HEK293T (cell line): Measurements from ENCODE around the gene TRIP13.

ENCODE experiments used
- CTBP1 ChIP-seq: fragments of 450-650 bp; IDR thresholded peaks from 2 replicates; pipeline ENCODE4 v1.6.1; 2016; ENCODE audit warnings: borderline replicate concordance
- ELF4 ChIP-seq: fragments of 450-650 bp; IDR thresholded peaks from 2 replicates; pipeline ENCODE4 v1.6.1; 2017; ENCODE audit warnings: antibody characterized with exemption
- FOXA1 ChIP-seq: fragments of 450-650 bp; IDR thresholded peaks from 2 replicates; pipeline ENCODE4 v1.6.1; 2016; ENCODE audit warnings: mild to moderate bottlenecking
- FOXK2 ChIP-seq: fragments of 450-650 bp; IDR thresholded peaks from 2 replicates; pipeline ENCODE4 v1.6.1; 2016; ENCODE audit warnings: mild to moderate bottlenecking
- FOXM1 ChIP-seq: fragments of 450-650 bp; IDR thresholded peaks from 2 replicates; pipeline ENCODE4 v1.6.1; 2017; ENCODE audit warnings: mild to moderate bottlenecking, borderline replicate concordance
- PKNOX1 ChIP-seq: fragments of 450-650 bp; IDR thresholded peaks from 2 replicates; pipeline ENCODE4 v1.6.1; 2016
- SP1 ChIP-seq: fragments of 450-650 bp; IDR thresholded peaks from 2 replicates; pipeline ENCODE4 v1.6.1; 2017
- SUZ12 ChIP-seq: fragments of 450-650 bp; IDR thresholded peaks from 2 replicates; pipeline ENCODE4 v1.6.1; 2016; ENCODE audit warnings: mild to moderate bottlenecking
- TARDBP ChIP-seq: fragments of 450-650 bp; IDR thresholded peaks from 2 replicates; pipeline ENCODE4 v1.6.1; 2016

- TF ChIP-seq TARDBP (no peak), FOXA1 (no peak), SUZ12 (no peak), FOXK2 (no peak), PKNOX1 (no peak), SP1 (no peak), CTBP1 (no peak), FOXM1 (no peak), ELF4 (no peak)
Measured at GRCh38 chr5:912280-913091, 19.8 kb downstream of the TRIP13 start.
